NCI-H2107 treated with DMSO at 0.1 percent for 48 hours (cell line): ENCODE results near the gene TMEM235.
A peak's percentile ranks its signal among the peaks of the same experiment; 100 is the strongest.
"Not testable (repeated sequence)": the region's sequence is repeated elsewhere in the genome, so short reads cannot be mapped to it uniquely, and the experiment has no call there.

Experiments used
- DNase-seq: peaks from one replicate; lab custom pipeline; 2025; ENCODE audit not compliant: unreplicated experiment; lab: John Stamatoyannopoulos, UW

Gene TMEM235

GRCh38 chr17:78237401-78238012 is 6.1 kb downstream of the TMEM235 start:
- no peak for DNase-seq

- no peak for DNase-seq
These were observed 7.5 kb downstream of the TMEM235 start for GRCh38 chr17:78238823-78239488.

GRCh38 chr17:78239489-78239931 is 8.1 kb downstream of the TMEM235 start:
- no peak for DNase-seq

- no peak for DNase-seq
These were observed 8.7 kb downstream of the TMEM235 start for GRCh38 chr17:78240012-78240655.

GRCh38 chr17:78240839-78241238 is 9.4 kb downstream of the TMEM235 start:
- DNase-seq = no peak

GRCh38 chr17:78241277-78242023 is 10.0 kb downstream of the TMEM235 start:
- DNase-seq = no peak

- no peak for DNase-seq
These were observed 10.8 kb downstream of the TMEM235 start for GRCh38 chr17:78242024-78242742.

GRCh38 chr17:78247304-78247703 is 15.9 kb downstream of the TMEM235 start:
- no peak for DNase-seq

GRCh38 chr17:78248051-78248914 is 16.9 kb downstream of the TMEM235 start:
- DNase-seq = no peak

- no peak for DNase-seq
These were observed 17.8 kb downstream of the TMEM235 start for GRCh38 chr17:78249074-78249817.

- no peak for DNase-seq
These were observed 18.7 kb downstream of the TMEM235 start for GRCh38 chr17:78249818-78250806.

- DNase-seq = peak; percentile 58
These were observed 19.7 kb downstream of the TMEM235 start for GRCh38 chr17:78250891-78251772.

- DNase-seq = no peak
These were observed 20.3 kb downstream of the TMEM235 start for GRCh38 chr17:78251773-78252103.

- peak; percentile 31 for DNase-seq
These were observed 20.7 kb downstream of the TMEM235 start for GRCh38 chr17:78252111-78252634.

- peak; percentile 32 for DNase-seq
These were observed 21.5 kb downstream of the TMEM235 start for GRCh38 chr17:78252701-78253635.

- not testable (repeated sequence) for DNase-seq
These were observed 22.2 kb downstream of the TMEM235 start for GRCh38 chr17:78253636-78253945.
